ENCODE results near the gene GRIPAP1.
A peak's percentile ranks its signal among the peaks of the same experiment; 100 is the strongest.

Gene GRIPAP1

GRCh38 chrX:48958635-48959094, 43.4 kb downstream of the GRIPAP1 start:
- DNase-seq = no peak

DNA sequence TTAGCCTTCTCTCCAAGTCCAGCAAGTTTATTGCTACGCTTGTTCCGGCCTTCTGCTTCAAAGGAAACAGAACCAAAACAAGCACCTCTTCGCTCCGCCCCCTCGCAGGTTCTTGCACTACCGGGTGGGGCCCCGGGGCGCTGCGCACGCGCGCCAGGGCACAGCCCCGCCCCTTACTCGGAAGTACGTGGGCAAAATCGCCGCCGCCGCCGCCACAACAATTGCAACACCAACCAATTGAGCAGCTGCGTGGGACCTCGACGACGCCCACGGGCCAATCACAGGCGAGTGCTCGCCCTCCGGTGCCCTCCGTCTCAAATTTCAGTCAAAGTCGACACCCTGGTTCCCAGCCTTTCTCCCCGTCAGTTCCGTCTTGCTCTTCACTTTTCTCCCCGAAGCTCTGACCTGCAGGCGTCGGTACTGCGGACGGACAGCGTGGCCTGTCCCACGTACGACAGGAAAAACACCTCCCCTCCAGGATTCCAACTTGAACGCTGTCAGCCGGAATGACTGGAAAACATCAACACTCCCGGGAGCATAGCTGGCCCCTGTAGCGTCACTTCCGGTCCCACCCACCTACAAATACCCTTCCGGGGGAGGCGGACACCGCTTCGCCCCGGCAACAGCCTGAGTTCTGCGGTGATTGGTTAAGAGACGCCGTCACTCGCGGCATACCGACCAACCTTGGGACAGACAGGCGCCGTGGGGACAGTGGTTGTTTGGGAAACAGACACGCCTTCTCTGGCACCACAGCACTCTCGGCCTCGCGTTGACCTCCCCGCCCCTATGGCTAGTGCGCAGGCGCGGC, 44.0 kb downstream of the GRIPAP1 start:
- peak; percentile 98 for DNase-seq

- peak; percentile 83 for DNase-seq
Measured at GRCh38 chrX:48957477-48957826, 44.6 kb downstream of the GRIPAP1 start, which contains the start of gene OTUD5. OTUD5 (minus strand) TSS chrX:48957607; CDS start chrX:48957570, 37 bp downstream.

- DNase-seq = peak; percentile 39
Measured at GRCh38 chrX:48956728-48957414, 45.2 kb downstream of the GRIPAP1 start.

DNA sequence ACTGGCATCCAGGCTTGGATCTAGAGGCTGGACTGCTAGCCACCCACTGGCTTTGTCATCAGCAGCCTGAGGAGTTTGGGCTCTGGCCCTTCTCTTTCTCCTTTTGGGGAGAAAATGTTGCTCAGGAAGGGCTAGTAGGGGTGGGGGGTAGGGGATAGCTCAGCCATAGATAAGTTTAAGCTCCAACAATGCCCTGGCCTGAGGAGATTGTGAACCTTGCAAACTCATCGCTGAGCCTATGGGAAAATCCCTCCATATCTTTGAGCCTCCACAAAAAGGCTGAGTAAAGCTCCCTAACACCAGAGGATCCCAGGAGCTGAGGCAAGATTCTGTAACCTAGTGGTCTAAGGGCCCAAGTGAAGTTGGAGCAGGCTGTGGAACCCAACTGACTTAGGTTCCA, 53.5 kb downstream of the GRIPAP1 start:
- no peak for DNase-seq

- peak; percentile 46 for DNase-seq
Measured at GRCh38 chrX:48945517-48946348, 56.3 kb downstream of the GRIPAP1 start.

DNA sequence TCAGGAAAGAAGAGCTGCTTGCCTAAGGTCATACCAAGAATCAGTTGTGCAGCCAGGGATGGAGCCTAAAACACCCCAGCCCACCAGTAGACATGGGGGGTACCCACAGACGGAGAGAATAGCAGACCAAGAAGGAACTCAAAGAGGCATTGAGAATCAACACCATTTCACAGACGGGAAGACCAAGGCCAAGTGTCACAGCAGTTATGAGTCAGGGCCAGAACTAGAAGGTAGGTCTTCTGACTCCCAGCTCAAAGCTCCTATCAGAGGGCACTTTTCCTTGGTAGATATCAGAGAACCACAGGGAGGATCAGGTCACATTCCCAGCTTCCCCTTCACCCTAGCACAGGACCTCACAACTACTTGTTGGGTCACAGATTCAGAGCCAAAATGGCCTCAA, 59.2 kb downstream of the GRIPAP1 start:
- no peak for DNase-seq

DNA sequence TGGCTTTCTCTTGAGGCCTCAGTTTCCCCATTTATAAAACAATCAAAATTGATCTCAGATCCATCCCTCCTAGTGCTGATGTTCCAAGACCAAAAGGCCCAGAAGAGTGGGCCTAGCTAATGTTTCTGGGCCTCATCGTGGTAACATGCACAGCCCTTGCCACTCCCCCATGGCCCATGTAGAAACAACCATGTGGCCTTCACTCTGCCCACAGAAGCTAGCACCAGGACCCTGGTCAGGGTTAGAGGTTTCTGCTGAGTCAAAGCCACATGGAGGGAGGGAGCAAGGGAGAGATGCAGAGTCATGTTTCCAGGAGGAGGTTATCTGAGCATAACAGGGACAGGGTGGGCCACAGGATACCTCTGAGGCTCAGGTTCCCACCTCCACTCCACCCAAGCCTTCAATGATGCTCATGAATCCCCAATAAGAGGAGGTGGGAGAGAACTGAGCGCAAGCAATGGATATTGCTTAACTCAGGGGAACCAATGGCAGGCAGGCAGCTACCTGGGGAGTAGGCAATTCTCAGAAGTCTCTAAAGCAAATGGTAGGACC, 61.6 kb downstream of the GRIPAP1 start:
- DNase-seq = no peak

- DNase-seq = peak; percentile 27
Measured at GRCh38 chrX:48939524-48940228, 62.4 kb downstream of the GRIPAP1 start.

DNA sequence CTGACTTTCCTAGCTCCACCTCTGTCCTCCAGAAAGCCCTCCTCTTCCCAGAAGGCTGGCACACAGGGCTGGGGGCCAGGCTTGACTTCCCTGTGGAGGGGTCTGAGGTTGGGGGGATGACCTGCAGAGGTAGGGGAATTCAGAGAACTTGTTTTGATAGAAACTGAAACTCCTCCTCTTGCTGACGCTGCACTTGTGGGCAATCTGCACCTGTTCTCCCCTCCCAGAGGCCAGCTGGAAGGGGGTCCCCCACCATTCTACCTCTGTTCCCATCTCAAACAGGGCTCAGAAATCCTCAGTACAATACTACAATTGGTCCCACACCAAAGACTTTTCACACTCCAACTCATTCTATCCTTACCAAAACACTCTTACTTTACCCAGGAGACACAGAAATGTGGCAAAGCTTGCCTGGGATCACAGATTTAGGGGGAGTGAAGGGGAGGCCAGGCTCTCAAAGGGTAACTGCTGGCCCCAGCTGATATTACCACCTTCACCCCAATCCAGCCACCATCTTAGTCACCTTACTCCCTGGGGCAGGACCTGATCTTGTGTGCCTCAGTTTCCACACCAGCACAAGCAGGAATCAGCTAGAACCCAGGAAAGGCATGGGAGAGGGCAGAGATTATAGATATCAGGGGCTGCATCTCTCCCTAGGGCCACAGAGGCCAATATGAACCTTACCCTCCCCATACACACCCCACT, 63.2 kb downstream of the GRIPAP1 start:
- DNase-seq = peak; percentile 75

DNA sequence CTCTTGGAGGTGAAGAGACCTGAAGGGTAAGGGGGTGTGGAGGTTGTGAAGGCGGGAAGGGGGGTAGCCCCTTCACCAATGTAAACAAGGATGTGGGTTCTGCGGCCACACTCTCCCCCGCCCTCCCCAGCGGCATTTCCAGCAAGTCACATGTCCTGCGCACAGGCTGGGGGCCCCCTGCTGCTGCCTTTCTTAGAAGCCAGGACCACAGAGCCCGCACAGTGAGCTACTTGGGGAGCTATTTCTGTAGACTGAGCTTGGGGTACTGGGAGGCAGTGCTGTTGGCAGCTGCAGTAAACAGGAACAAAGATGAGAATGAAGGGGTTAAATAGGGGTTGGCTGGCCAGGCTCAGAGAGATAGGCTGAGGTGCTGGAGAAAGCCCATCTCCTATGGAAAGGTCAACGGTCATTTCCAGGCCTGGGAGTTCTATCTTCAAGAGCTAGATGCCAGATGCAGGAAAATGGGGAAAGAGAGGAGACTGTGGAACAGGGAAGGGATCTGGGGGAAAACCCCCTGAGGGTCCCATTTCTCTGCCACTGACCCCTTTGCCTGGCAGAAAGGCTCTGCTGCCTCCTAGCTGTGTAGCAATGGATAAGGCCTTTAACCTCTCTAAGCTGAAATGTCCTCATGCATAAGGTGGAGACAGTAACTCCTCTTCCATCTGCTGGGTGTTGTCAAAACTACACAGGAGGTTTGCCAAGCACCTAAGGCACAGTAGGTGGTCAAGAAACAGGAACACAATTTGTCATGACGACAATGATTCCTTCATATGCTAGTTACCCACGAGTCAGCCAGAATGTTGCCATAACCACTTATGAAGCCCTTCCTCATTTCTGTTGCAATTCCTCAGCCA, 64.8 kb downstream of the GRIPAP1 start:
- peak; percentile 92 for DNase-seq

GRCh38 chrX:48936429-48937053, 65.5 kb downstream of the GRIPAP1 start:
- DNase-seq = no peak

- no peak for DNase-seq
Measured at GRCh38 chrX:48935301-48935670, 66.8 kb downstream of the GRIPAP1 start.

GRCh38 chrX:48934581-48935300, 67.3 kb downstream of the GRIPAP1 start:
- peak; percentile 80 for DNase-seq

- DNase-seq = no peak
Measured at GRCh38 chrX:48933757-48934156, 68.3 kb downstream of the GRIPAP1 start.

DNA sequence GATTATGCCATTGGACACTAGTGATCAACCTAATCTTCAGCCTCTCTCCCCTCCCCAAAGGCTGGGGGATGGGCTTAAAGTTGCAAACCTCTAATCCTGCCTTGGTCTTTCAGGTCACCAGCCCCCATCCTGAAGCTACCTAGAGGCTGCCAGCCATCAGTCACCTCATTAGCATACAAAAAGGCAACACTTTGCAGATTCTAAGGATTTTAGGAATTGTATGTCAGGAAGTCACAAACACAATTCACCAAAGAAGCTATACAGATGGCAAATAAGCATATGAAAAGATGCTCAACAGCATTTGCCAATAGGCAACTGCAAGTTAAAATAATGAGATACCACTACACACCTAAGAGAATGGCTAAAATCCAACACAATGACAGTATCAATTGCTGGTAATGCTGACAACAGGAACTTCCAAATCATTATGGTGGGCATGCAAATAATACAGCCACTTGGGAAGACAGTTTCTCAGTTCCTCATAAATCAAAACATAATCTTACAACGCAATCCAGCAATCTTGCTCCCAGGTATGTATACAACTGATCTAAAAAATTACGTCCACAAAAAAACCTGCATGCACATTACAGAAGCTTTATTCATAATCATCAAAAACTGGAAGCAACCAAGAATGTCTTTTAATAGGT, 74.2 kb downstream of the GRIPAP1 start:
- DNase-seq = no peak

DNA sequence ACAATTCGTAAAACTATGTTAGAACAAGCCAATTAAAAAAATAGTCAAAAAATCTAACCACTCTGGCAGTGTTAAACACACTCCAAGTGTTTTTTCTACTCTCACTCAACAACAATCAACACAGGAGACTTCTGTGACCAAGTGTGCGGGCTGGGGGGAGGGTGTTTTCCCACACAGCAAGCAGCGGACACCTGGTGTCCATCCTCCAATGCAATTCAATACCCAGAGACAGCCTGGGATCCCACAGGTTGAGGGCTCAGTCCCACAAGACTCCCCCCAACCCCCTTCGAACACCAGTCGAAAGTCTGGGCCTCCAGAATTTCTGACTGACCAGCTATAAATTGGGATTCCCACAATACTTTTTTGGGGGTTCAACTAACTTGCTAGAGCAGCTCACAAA, 74.9 kb downstream of the GRIPAP1 start:
- DNase-seq = no peak

DNA sequence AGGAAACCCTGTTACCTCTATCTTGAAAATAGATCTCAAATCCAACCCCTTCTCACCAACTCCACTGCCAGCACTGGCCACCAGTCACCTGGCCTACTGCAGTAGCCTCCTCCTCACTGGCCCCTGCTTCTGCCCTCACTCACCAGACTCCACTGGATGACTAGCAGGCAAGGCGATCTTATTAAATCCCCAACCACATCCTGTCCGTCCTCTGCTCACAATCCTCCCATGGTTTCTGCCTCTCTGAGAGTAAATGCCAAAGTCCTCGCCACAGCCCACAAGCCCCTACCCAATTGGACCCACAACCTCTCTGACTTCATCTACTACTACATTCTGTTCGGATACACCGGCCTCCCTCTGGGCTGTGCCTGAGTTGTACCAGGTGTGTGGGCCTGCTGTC, 77.8 kb downstream of the GRIPAP1 start:
- DNase-seq = no peak

DNA sequence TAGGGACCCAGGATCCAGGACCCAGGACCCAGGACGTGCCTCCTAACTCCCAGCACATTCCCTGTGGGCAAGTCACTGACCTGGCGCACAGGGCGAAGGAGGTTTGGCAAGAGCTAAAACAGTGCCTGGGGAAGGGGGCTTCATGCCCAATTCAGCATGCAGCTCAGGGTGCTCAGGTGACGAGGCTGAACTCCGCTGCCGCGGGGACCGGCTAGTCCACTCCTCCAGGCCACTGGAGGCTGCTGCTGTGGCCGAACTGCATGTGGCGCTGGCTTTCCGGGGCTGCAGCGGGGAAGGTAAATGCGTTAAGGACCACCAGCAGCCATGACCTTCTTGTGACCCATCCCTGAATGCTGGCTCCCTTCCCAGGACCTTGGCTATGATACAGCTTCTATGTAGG, 78.3 kb downstream of the GRIPAP1 start:
- no peak for DNase-seq
